Endothelial cell of umbilical vein (primary cell): ENCODE measurements around the gene MINDY4. TPM values are rescaled to one million over a fixed set of nuclear protein-coding genes. Genes with fewer than 3 reads are reported as not detected.

ENCODE experiments used
- BruUV-seq: library from RNA; stranded (reverse); fragments of 400-500 nt; replicated peaks from 2 replicates; lab custom pipeline; 2021; lab: Mats Ljungman, UMichigan
- CTCF ChIA-PET: fragments of 300-600, 350-600 bp; sonication (Branson Sonifier 250); formaldehyde crosslinking; loops from one replicate; lab custom pipeline; 2021; ENCODE audit warnings: antibody characterized with exemption, inconsistent platforms; lab: Charles Lee
- POLR2A ChIA-PET: fragments of 300-600, 350-600 bp; sonication (Branson Sonifier 250); formaldehyde crosslinking; loops from one replicate; lab custom pipeline; 2021; ENCODE audit warnings: antibody characterized with exemption, inconsistent platforms; lab: Charles Lee
- DNase-seq: peaks from one replicate; pipeline ENCODE4 v3.0.0-alpha.2; 2011; ENCODE audit warnings: low read depth, low spot score
- FAIRE-seq: peaks from 2 replicates; lab custom pipeline; 2011; peaks lifted over from hg19 to GRCh38; lab: Jason Lieb, UNC
- H2AFZ ChIP-seq: 2 replicates; pipeline ENCODE4 v1.6.0; 2012; ENCODE audit warnings: low read depth, low read length, control low read depth, inconsistent platforms
- H3K27ac ChIP-seq: 2 replicates; pipeline ENCODE4 v1.5.1; 2011; ENCODE audit warnings: low read depth, mild to moderate bottlenecking, control low read depth, low read length, moderate library complexity; ENCODE audit not compliant: insufficient read depth
- H3K27me3 ChIP-seq, 2 experiments: 2 replicates each; pipeline versions ENCODE4 v1.6.0 to v1.6.1; 2011; ENCODE audit warnings: low read length in 2 of 2, mixed read lengths in 1 of 2; ENCODE audit not compliant: control insufficient read depth in 2 of 2, insufficient read depth in 2 of 2
- H3K36me3 ChIP-seq, 2 experiments: 2 replicates in 1 of 2; 3 replicates in 1 of 2; pipeline ENCODE4 v1.5.1; 2011; ENCODE audit warnings: low read length in 2 of 2, mild to moderate bottlenecking in 1 of 2, moderate library complexity in 1 of 2; ENCODE audit not compliant: control insufficient read depth in 2 of 2, insufficient read depth in 2 of 2; ENCODE audit errors: extremely low read depth in 1 of 2
- H3K4me1 ChIP-seq: 3 replicates; pipeline ENCODE4 v1.5.1; 2011; ENCODE audit warnings: mild to moderate bottlenecking, low read length; ENCODE audit not compliant: control insufficient read depth, insufficient read depth; ENCODE audit errors: extremely low read depth
- H3K4me2 ChIP-seq: 2 replicates; pipeline ENCODE4 v1.6.1; 2011; ENCODE audit warnings: low read length, control low read depth, mixed read lengths; ENCODE audit not compliant: insufficient read depth
- H3K4me3 ChIP-seq, 3 experiments: fragments of 200-600 bp in 1 of 3; sonication (generic), shearing (Covaris generic) in 1 of 3; replicated peaks in 1 of 3; 2 replicates each; pipeline ENCODE4 v1.5.1; 2011 to 2016; ENCODE audit warnings: control low read depth in 3 of 3, low read length in 3 of 3, mild to moderate bottlenecking in 2 of 3, inconsistent platforms in 1 of 3, low read depth in 1 of 3, moderate library complexity in 1 of 3; ENCODE audit not compliant: insufficient read depth in 1 of 3
- H3K79me2 ChIP-seq: 2 replicates; pipeline ENCODE4 v1.6.0; 2012; ENCODE audit warnings: low read length, inconsistent platforms; ENCODE audit not compliant: control insufficient read depth, insufficient read depth
- H3K9ac ChIP-seq: replicated peaks from 2 replicates; pipeline ENCODE3; 2011; ENCODE audit warnings: low read length, control low read depth; ENCODE audit not compliant: insufficient read depth; ENCODE audit errors: extremely low read depth
- H3K9me1 ChIP-seq: replicated peaks from 3 replicates; pipeline ENCODE4 v1.6.0; 2011; ENCODE audit warnings: mild to moderate bottlenecking, low read length; ENCODE audit not compliant: control insufficient read depth, insufficient read depth; ENCODE audit errors: extremely low read depth
- H3K9me3 ChIP-seq: replicated peaks from 2 replicates; pipeline ENCODE4 v1.5.1; 2012; ENCODE audit warnings: low read length, inconsistent platforms; ENCODE audit not compliant: control insufficient read depth, insufficient read depth
- H4K20me1 ChIP-seq: replicated peaks from 2 replicates; pipeline ENCODE3; 2011; ENCODE audit warnings: mild to moderate bottlenecking, low read length; ENCODE audit not compliant: control insufficient read depth, insufficient read depth; ENCODE audit errors: extremely low read depth
- CTCF ChIP-seq, 2 donors: IDR thresholded peaks; 1 replicate in 1 of 2; 2 replicates in 1 of 2; pipeline ENCODE4 v1.5.1; 2011; ENCODE audit warnings: low read length in 2 of 2, mild to moderate bottlenecking in 2 of 2, moderate library complexity in 2 of 2, control low read depth in 1 of 2, inconsistent platforms in 1 of 2, low read depth in 1 of 2; ENCODE audit not compliant: insufficient read depth in 1 of 2; ENCODE audit errors: extremely low read depth in 1 of 2
- EZH2 ChIP-seq: IDR thresholded peaks from 2 replicates; pipeline ENCODE4 v1.6.1; 2012; ENCODE audit warnings: borderline replicate concordance, low read depth, mild to moderate bottlenecking, moderate library complexity, low read length, inconsistent platforms; ENCODE audit not compliant: severe bottlenecking
- FOS ChIP-seq: IDR thresholded peaks from 2 replicates; pipeline ENCODE4 v1.6.1; 2011; ENCODE audit warnings: mild to moderate bottlenecking, low read length, moderate library complexity, borderline replicate concordance; ENCODE audit not compliant: insufficient read depth
- GATA2 ChIP-seq: IDR thresholded peaks from 2 replicates; pipeline ENCODE4 v1.7.0; 2011; ENCODE audit warnings: low read depth, mild to moderate bottlenecking, moderate library complexity, mixed read lengths, low read length; ENCODE audit not compliant: insufficient read length, insufficient read depth
- JUN ChIP-seq: IDR thresholded peaks from 2 replicates; pipeline ENCODE4 v1.6.1; 2011; ENCODE audit warnings: borderline replicate concordance, low read depth; ENCODE audit not compliant: insufficient read length, insufficient read depth
- MYC ChIP-seq: IDR thresholded peaks from one replicate; pipeline ENCODE4 v1.6.1; 2011; ENCODE audit warnings: mild to moderate bottlenecking, low read depth, low read length
- POLR2A ChIP-seq: IDR thresholded peaks from 2 replicates; pipeline ENCODE4 v1.6.1; 2012; ENCODE audit warnings: low read depth, mild to moderate bottlenecking, control low read depth, low read length
- POLR2AphosphoS5 ChIP-seq: IDR thresholded peaks from 2 replicates; pipeline ENCODE4 v1.6.1; 2012; ENCODE audit warnings: low read depth, mild to moderate bottlenecking, control low read depth, low read length, moderate library complexity; ENCODE audit not compliant: insufficient read depth
- dilution Hi-C: fragments of 300-500 bp; cut with MboI; formaldehyde crosslinking; loops from one replicate; pipeline ENCODE4 v1.15.0; 2019; ENCODE audit warnings: low sequenced_read_pairs; ENCODE audit not compliant: extremely low pct_ligation_motif_present
- intact Hi-C: fragments of 100-400 bp; cut with micrococcal nuclease; formaldehyde crosslinking; loops from one replicate; pipeline ENCODE4 v1.10.0; 2022
- polyA plus RNA-seq, 4 experiments: library from polyadenylated mRNA; depleted of rRNA in 3 of 4; stranded (reverse) in 3 of 4; unstranded in 1 of 4; fragments of >200 nt; gene quantifications; 2 replicates each; pipeline versions ENCODE4 v1.2.1 to v1.2.3, GENCODE V29; 2011 to 2012; ENCODE audit warnings: missing spikeins in 1 of 4
- total RNA-seq: library from RNA; stranded (reverse); gene quantifications from 2 replicates; pipeline ENCODE4 v1.2.3, GENCODE V29; 2021
- TF ChIP-seq, protein P1 (sequence below): IDR thresholded peaks from 2 replicates; pipeline ENCODE4 v1.6.1; 2011; ENCODE audit not compliant: insufficient read depth, insufficient read length

Gene MINDY4
- total and polyA plus RNA-seq, 2 donors (not counting 3 experiments of a cell fraction or from before 2014, with no cell fraction given), result 2.2 to 4.7 TPM

DNA sequence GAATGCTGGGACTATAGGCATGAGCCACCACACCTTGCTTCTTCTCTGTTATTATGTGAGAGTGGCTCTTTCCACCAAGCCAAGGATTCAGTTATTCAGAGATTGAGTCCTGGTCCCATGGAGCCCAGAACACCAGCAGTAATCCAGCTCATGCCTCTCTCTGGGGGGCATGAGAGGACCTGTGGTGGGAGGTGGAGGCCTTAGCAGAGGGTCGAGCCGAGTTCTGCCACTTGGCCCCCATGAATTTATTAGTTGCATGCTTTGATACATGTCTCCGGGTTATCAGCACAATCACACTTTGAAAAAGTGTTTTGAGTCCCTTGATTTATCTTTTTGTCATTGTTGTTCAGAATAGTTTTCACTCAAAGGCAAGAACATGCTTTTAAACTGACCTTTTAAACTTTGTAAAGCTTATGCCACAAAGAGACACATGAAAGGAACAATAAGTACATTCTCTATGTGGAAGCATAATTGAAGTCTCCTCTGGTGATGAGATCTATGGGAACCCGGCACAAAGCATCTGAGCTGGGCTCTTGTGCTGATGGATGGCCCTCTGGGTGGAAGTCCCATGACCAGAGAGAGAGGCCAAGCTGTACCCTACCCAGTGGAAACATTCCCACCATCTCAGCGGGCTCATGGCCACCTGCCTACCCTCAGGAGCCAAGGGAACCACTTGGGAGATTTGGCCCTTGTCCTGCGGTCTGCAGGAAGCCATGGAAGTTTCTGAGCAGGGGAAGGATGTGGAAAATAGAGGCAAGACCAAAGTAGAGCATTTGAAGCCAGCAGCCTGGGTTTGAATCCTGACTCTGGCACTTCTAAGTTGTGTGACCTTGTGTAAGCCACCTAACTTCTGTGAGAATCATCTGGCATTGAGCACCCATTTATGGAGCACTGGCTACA, 53.9 kb downstream of the MINDY4 start:
- DNase-seq (no peak), FAIRE-seq (no peak)
- POLR2A ChIA-PET, result no interaction called here
- TF ChIP-seq CTCF (IDR thresholded peaks at IDR 0.05; ENCODE audit: extremely low read depth in 1 of 2, insufficient read depth in 1 of 2, low read depth in 1 of 2, low read length in 2 of 2), result no peak
- TF ChIP-seq EZH2, result no peak
- TF ChIP-seq JUN, result no peak
- TF ChIP-seq POLR2AphosphoS5, result no peak
- no peak for TF ChIP-seq FOS
- TF ChIP-seq GATA2, result no peak
- no peak for TF ChIP-seq MYC
- no peak for TF ChIP-seq POLR2A
- TF ChIP-seq, protein P1, sequence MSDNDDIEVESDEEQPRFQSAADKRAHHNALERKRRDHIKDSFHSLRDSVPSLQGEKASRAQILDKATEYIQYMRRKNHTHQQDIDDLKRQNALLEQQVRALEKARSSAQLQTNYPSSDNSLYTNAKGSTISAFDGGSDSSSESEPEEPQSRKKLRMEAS, result no peak
- Histone ChIP-seq H3K9me1 (no peaks in the 10 kb centered on the region), H3K9me3 (no peaks in the 10 kb centered on the region), H3K27me3 (no peaks in the 10 kb centered on the region), H3K4me2 (no peak overlapping the region), H3K79me2 (no peaks in the 10 kb centered on the region), H3K4me1 (no peaks in the 10 kb centered on the region), H4K20me1 (no peaks in the 10 kb centered on the region), H3K36me3 (no peaks in the 10 kb centered on the region), H3K9ac (no peak overlapping the region), H3K4me3 (no peak overlapping the region), H3K27ac (no peak overlapping the region), H2AFZ (no peak overlapping the region)
- dilution Hi-C loops (no loop called here), intact Hi-C loops (no loop called here)
- CTCF ChIA-PET, result no interaction called here
- BruUV-seq, result no TSS peak
